HCT116 (cell line): Measurements from ENCODE around the gene TET2. TPM values are rescaled to one million over a fixed set of nuclear protein-coding genes. Genes with fewer than 3 reads are reported as not detected.

ENCODE experiments used
- ATAC-seq: fragments of 200-7000 bp; cut with Tn5 transposase; 2 replicates; pipeline ENCODE4 v1.9.1; 2020; ENCODE audit warnings: mild to moderate bottlenecking, moderate library complexity
- BruUV-seq: library from RNA; stranded (reverse); fragments of 400-500 nt; replicated peaks from 2 replicates; lab custom pipeline; 2021; lab: Mats Ljungman, UMichigan
- CTCF ChIA-PET: fragments of 300-600 bp; sonication (Branson Sonifier 250); formaldehyde crosslinking; loops from one replicate; lab custom pipeline; 2021; ENCODE audit warnings: antibody characterized with exemption; lab: Charles Lee
- POLR2A ChIA-PET: fragments of 300-600, 350-600 bp; sonication (Branson Sonifier 250); formaldehyde crosslinking; loops from one replicate; lab custom pipeline; 2021; ENCODE audit warnings: antibody characterized with exemption; lab: Charles Lee
- RAD21 ChIA-PET, 2 experiments: fragments of 300-600 bp; sonication (Branson Sonifier 250); formaldehyde crosslinking; loops; one replicate each; lab custom pipeline; 2023; ENCODE audit warnings: low total read pairs in 2 of 2; ENCODE audit not compliant: uncharacterized antibody in 2 of 2, unreplicated experiment in 2 of 2, low non-redundant PET in 1 of 2; lab: Charles Lee
- DNase-seq: peaks from one replicate; pipeline ENCODE4 v3.0.0-alpha.2; 2010; ENCODE audit warnings: low read depth, low spot score
- H2AFZ ChIP-seq: fragments of 200-600 bp; shearing (Covaris generic), sonication (generic); 2 replicates; pipeline ENCODE4 v1.6.1; 2017; ENCODE audit warnings: low read depth, mixed run types, mixed read lengths, antibody characterized with exemption, low read length; ENCODE audit not compliant: poor library complexity, severe bottlenecking
- H3K27ac ChIP-seq: 2 replicates; pipeline ENCODE4 v1.5.1; 2012; ENCODE audit warnings: low read depth, low read length
- H3K27me3 ChIP-seq: fragments of 200-600 bp; sonication (generic); 2 replicates; pipeline ENCODE4 v1.6.1; 2016; ENCODE audit warnings: mixed run types, low read length, mixed read lengths; ENCODE audit not compliant: insufficient read depth
- H3K36me3 ChIP-seq, 2 experiments: fragments of 200-500 bp in 1 of 2; fragments of 200-600 bp in 1 of 2; sonication (Bioruptor generic) in 1 of 2; sonication (generic) in 1 of 2; 2 replicates each; pipeline versions ENCODE4 v1.5.1 to v1.6.1; 2014 to 2016; ENCODE audit warnings: low read length in 2 of 2, inconsistent platforms in 1 of 2, mixed read lengths in 1 of 2, mixed run types in 1 of 2; ENCODE audit not compliant: insufficient read depth in 2 of 2, control insufficient read depth in 1 of 2
- H3K4me1 ChIP-seq, 2 experiments: fragments of 200-600 bp in 1 of 2; sonication (generic) in 1 of 2; 2 replicates each; pipeline versions ENCODE4 v1.5.1 to v1.6.1; 2012 to 2017; ENCODE audit warnings: low read length in 2 of 2, inconsistent platforms in 1 of 2, mild to moderate bottlenecking in 1 of 2, mixed read lengths in 1 of 2, mixed run types in 1 of 2, moderate library complexity in 1 of 2; ENCODE audit not compliant: insufficient read depth in 2 of 2, control insufficient read depth in 1 of 2
- H3K4me2 ChIP-seq: fragments of 200-600 bp; sonication (generic); 2 replicates; pipeline ENCODE4 v1.6.1; 2017; ENCODE audit warnings: mixed run types, low read length, mixed read lengths
- H3K4me3 ChIP-seq, 2 experiments: fragments of 200-600 bp in 1 of 2; sonication (generic) in 1 of 2; replicated peaks in 1 of 2; 2 replicates each; pipeline ENCODE4 v1.5.1; 2011 to 2016; ENCODE audit warnings: low read length in 2 of 2, control low read depth in 1 of 2, low read depth in 1 of 2, mild to moderate bottlenecking in 1 of 2, mixed read lengths in 1 of 2, mixed run types in 1 of 2
- H3K79me2 ChIP-seq: fragments of 200-600 bp; sonication (generic); 2 replicates; pipeline ENCODE4 v1.6.1; 2017; ENCODE audit warnings: mild to moderate bottlenecking, mixed run types, low read length, moderate library complexity, mixed read lengths; ENCODE audit not compliant: insufficient read depth
- H3K9ac ChIP-seq: fragments of 200-600 bp; sonication (generic); 2 replicates; pipeline ENCODE4 v1.6.1; 2016; ENCODE audit warnings: low read length, mixed read lengths
- H3K9me2 ChIP-seq: fragments of 200-600 bp; sonication (generic), shearing (Covaris generic); 2 replicates; pipeline ENCODE4 v1.6.1; 2017; ENCODE audit warnings: mixed run types, mild to moderate bottlenecking, moderate library complexity; ENCODE audit not compliant: insufficient read depth
- H3K9me3 ChIP-seq, 2 experiments: fragments of 200-500 bp in 1 of 2; fragments of 200-600 bp in 1 of 2; sonication (Bioruptor generic) in 1 of 2; sonication (generic) in 1 of 2; 2 replicates each; pipeline ENCODE4 v1.6.1; 2014 to 2017; ENCODE audit warnings: low read length in 2 of 2, mixed read lengths in 2 of 2, inconsistent platforms in 1 of 2, low read depth in 1 of 2, mild to moderate bottlenecking in 1 of 2, mixed run types in 1 of 2, moderate library complexity in 1 of 2; ENCODE audit not compliant: control insufficient read depth in 1 of 2, insufficient read depth in 1 of 2
- H4K20me1 ChIP-seq: fragments of 200-600 bp; sonication (generic), shearing (Covaris generic); 2 replicates; pipeline ENCODE4 v1.6.1; 2017; ENCODE audit warnings: mixed run types, mild to moderate bottlenecking, moderate library complexity; ENCODE audit not compliant: insufficient read depth
- EGR1 ChIP-seq: IDR thresholded peaks from 2 replicates; pipeline ENCODE4 v1.6.1; 2012; ENCODE audit warnings: low read depth
- ELF1 ChIP-seq: IDR thresholded peaks from 2 replicates; pipeline ENCODE4 v1.6.1; 2012; ENCODE audit warnings: low read depth, borderline replicate concordance
- EZH2phosphoT487 ChIP-seq: fragments of 200-600 bp; IDR thresholded peaks from 2 replicates; pipeline ENCODE4 v1.6.1; 2018; ENCODE audit warnings: antibody characterized with exemption, borderline replicate concordance
- FOSL1 ChIP-seq: IDR thresholded peaks from 2 replicates; pipeline ENCODE4 v1.6.1; 2012; ENCODE audit warnings: low read depth
- JUND ChIP-seq: IDR thresholded peaks from 2 replicates; pipeline ENCODE4 v1.6.1; 2012
- POLR2A ChIP-seq: IDR thresholded peaks from 2 replicates; pipeline ENCODE4 v1.7.0; 2011; ENCODE audit warnings: borderline replicate concordance; ENCODE audit not compliant: insufficient read depth, insufficient read length; ENCODE audit errors: extremely low read depth
- POLR2AphosphoS5 ChIP-seq: IDR thresholded peaks from 2 replicates; pipeline ENCODE4 v1.6.1; 2011; ENCODE audit warnings: mild to moderate bottlenecking, low read depth, low read length, moderate library complexity
- RAD21 ChIP-seq: IDR thresholded peaks from 2 replicates; pipeline ENCODE4 v1.6.1; 2012; ENCODE audit warnings: low read depth, mild to moderate bottlenecking
- SRF ChIP-seq: IDR thresholded peaks from 2 replicates; pipeline ENCODE4 v1.6.1; 2012; ENCODE audit warnings: low read depth
- TCF7L2 ChIP-seq: IDR thresholded peaks from 2 replicates; pipeline ENCODE4 v1.7.0; 2011; ENCODE audit warnings: borderline replicate concordance, inconsistent platforms; ENCODE audit not compliant: insufficient read depth, insufficient read length; ENCODE audit errors: extremely low read depth
- YY1 ChIP-seq: IDR thresholded peaks from 2 replicates; pipeline ENCODE4 v1.6.1; 2011; ENCODE audit warnings: low read length, low read depth, moderate library complexity, mild to moderate bottlenecking; ENCODE audit not compliant: insufficient replicate concordance; ENCODE audit errors: extremely low read depth
- ZNF274 ChIP-seq: fragments of 200-500 bp; sonication (Bioruptor generic); IDR thresholded peaks from 2 replicates; pipeline ENCODE4 v1.6.1; 2014; ENCODE audit warnings: mild to moderate bottlenecking, low read depth, low read length, inconsistent platforms
- intact Hi-C: fragments of 100-400 bp; cut with micrococcal nuclease; formaldehyde crosslinking; loops from 2 replicates; pipeline ENCODE4 v1.10.0; 2022
- total RNA-seq: library from RNA; stranded (reverse); gene quantifications from one replicate; pipeline ENCODE4 v1.2.1, GENCODE V29; 2021; ENCODE audit not compliant: unreplicated experiment
- TF ChIP-seq, protein P1 (sequence below): IDR thresholded peaks from 2 replicates; pipeline ENCODE4 v1.6.1; 2012

TET2 gene
- total RNA-seq, 1 experiment from 2014 or later = 9.7 TPM

DNA sequence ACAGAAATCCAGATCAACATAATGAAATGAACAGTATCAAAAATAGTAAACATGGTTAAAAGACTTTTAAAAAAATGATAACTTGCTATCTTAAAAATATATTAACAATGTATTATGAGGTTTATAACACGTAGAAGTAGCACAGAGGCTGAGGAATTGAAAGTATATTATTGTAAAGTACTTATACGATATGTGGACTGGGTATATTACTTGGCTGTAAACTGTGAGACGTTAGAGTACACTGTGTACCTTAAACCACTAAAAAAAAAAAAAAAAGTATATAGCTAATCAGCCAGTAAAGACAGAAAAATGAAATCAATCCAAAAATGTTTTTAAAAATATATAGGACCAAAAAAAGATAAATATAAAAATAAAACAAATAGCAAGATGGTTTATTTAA lies 120.6 kb downstream of the TET2 start:
- ChIA-PET RAD21 (no interaction called here), CTCF (no interaction called here), POLR2A (no interaction called here)
- DNase-seq = no peak
- no peak for ATAC-seq
- no TSS peak for BruUV-seq
- Histone ChIP-seq H3K27ac (no peak overlapping the region), H2AFZ (no peak overlapping the region), H3K4me1 (no peaks in the 10 kb centered on the region), H3K4me2 (no peak overlapping the region), H3K9me3 (no peaks in the 10 kb centered on the region), H3K27me3 (no peaks in the 10 kb centered on the region), H3K4me3 (no peak overlapping the region), H3K9ac (no peak overlapping the region), H3K79me2 (no peaks in the 10 kb centered on the region), H3K9me2 (no peaks in the 10 kb centered on the region), H4K20me1 (no peaks in the 10 kb centered on the region), H3K36me3 (peaks cover 0 to 5% of the 10 kb centered on the region in 2 experiments; a peak in 1 of 4 replicates)
- intact Hi-C loops = no loop called here
- TF ChIP-seq, protein P1, sequence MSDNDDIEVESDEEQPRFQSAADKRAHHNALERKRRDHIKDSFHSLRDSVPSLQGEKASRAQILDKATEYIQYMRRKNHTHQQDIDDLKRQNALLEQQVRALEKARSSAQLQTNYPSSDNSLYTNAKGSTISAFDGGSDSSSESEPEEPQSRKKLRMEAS = no peak
- no peak for TF ChIP-seq JUND
- TF ChIP-seq ELF1 = no peak
- no peak for TF ChIP-seq EZH2phosphoT487
- no peak for TF ChIP-seq POLR2AphosphoS5
- no peak for TF ChIP-seq FOSL1
- no peak for TF ChIP-seq RAD21
- TF ChIP-seq ZNF274 = no peak
- no peak for TF ChIP-seq TCF7L2
- TF ChIP-seq SRF = no peak
- no peak for TF ChIP-seq EGR1

DNA sequence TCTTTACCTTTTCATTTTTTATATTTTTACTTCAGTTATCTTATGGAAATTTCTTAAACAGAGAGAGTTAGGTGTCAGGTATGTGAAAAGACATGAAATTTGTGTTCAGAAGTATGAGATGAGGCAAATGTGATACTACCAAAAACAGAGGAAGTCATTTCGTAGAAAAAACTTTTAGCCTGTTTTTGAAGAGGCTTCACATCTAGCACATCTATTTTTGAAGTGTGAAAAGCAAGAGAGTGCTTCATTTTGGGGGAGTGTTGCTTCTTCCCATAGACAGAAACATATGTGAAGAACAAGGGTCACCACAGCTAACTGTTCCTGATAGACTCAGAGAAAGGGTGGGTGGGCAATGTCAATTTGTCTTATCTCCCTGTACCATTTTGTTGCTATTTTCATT lies 125.3 kb downstream of the TET2 start:
- no peaks in the 10 kb centered on the region for H3K9me2 ChIP-seq
- ChIA-PET RAD21 (no interaction called here), POLR2A (no interaction called here), CTCF (no interaction called here)
- H3K4me2 ChIP-seq = no peak overlapping the region
- H3K27ac ChIP-seq = no peak overlapping the region
- TF ChIP-seq POLR2AphosphoS5 = no peak
- no peak for TF ChIP-seq ZNF274
- TF ChIP-seq POLR2A = no peak
- no peak for TF ChIP-seq JUND
- TF ChIP-seq YY1 = no peak
- H3K4me1 ChIP-seq = no peaks in the 10 kb centered on the region
- H3K36me3 ChIP-seq = peaks cover 2 to 14% of the 10 kb centered on the region in 2 experiments; a peak in 1 of 4 replicates
- ATAC-seq (no peak), DNase-seq (no peak)
- H2AFZ ChIP-seq = no peak overlapping the region
- intact Hi-C loops = no loop called here
- no peaks in the 10 kb centered on the region for H3K27me3 ChIP-seq
- H3K79me2 ChIP-seq = no peaks in the 10 kb centered on the region
- no peaks in the 10 kb centered on the region for H3K9me3 ChIP-seq
- H3K4me3 ChIP-seq = no peak overlapping the region
- H3K9ac ChIP-seq = no peak overlapping the region
- no TSS peak for BruUV-seq
- no peaks in the 10 kb centered on the region for H4K20me1 ChIP-seq
